Measurements from ENCODE around the gene UROC1.
"Not testable (repeated sequence)": the region's sequence is repeated elsewhere in the genome, so short reads cannot be mapped to it uniquely, and the experiment has no call there.

Gene UROC1

DNA sequence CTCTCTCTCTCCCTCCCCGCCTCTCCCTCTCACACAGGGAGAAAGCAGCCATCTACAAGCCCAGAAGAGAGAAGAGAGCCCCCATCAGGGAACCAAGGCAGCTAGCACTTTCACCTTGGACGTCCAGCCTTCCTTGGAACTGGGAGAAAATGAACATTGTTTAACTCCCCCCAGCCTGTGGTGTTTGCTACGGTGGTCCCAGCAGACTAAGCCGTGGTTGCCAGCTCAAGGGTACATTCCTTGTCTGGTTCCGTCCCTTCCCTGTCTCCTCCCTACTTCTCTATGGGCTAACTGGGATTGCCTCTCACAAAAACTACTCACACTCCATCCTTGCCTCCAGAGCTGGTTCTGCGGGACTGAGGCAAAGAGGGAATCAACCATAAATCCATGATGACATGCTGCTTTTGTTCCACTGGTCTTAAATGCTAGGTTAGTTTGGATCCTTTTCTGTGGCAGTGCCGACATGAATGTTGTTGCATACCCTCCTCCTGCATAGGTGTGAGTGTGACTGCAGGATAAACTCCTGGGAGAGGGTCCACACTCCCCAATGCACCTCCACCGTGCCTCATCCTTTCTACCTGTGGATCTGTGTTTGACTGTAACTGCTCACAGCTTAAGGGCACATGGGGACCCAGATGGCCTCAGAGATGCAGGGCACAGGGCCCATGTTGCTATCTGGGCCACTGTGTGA is 29.1 kb upstream of the UROC1 start:
- DNase-seq: peak; percentile 4

DNA sequence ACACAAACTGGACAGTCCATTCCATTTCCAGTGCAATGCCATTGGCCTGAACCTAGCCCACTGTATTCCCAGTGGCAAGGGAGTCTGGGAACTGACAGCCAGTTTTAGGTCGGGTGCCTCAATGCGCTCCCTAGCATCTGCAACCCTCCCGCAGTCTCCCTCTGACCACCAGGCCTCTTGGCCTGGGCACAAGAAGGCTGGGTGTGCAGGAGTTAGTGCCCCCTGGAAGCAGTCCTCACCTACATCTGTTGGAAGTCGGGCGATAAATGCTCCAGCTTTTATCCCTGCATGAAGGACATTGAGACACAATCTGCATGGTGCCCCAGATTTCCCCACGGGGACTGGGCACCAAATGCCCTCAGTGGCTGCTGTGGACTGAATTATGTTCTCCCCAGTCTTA is 28.4 kb upstream of the UROC1 start:
- DNase-seq: peak; percentile 8

DNA sequence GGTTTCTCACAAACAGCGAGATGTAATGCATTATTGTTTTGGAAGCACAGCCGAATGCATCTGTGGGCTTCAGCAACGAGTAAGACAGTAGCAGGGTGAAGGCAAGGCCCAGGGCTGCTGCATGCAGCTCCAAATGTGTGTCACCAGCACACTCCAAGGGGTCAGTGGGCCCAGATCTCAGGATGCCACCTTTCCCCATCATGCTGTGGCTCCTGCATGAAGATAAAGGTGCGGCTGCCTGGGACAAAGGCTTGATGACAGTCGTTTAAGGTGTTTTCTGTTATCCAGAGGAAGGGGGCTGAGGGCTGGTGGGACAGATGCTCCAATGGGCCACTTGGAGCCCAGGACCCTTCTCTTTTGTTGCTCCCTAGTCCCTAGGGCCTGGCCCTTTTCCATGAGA is 28.0 kb upstream of the UROC1 start:
- peak; percentile 13 for DNase-seq

DNA sequence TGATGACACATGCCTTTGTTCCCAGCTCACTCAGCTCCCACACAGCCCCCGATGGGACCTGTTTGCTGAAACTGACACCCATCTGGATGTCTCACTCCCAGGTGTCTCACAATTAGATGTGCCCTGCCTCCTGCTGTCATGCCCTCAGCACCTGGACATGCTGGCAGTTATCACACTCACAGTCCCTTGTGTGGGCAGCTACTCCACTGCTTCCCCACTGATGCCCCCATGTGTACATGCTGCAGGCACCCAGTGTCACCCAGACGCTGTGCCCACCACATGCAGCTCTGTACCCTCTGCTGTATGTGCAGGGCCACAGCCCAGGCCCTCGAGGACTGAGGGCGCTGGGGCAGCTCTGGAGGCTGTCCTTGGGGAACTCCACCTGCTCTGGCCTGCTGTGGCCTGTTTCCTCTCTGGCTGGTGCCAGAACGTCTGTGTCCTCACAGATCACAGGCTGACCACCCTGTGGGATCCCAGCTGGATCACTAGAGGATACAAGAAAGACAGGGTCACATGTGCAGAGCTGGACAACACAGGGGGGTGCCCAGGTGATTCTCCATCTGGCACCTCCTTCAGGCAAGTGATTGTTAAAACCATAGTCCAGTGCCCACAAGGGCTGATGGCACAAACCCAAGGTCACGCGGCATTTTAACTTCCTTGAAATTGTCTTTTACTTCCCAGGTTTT is 27.2 kb upstream of the UROC1 start:
- DNase-seq: peak; percentile 14

DNA sequence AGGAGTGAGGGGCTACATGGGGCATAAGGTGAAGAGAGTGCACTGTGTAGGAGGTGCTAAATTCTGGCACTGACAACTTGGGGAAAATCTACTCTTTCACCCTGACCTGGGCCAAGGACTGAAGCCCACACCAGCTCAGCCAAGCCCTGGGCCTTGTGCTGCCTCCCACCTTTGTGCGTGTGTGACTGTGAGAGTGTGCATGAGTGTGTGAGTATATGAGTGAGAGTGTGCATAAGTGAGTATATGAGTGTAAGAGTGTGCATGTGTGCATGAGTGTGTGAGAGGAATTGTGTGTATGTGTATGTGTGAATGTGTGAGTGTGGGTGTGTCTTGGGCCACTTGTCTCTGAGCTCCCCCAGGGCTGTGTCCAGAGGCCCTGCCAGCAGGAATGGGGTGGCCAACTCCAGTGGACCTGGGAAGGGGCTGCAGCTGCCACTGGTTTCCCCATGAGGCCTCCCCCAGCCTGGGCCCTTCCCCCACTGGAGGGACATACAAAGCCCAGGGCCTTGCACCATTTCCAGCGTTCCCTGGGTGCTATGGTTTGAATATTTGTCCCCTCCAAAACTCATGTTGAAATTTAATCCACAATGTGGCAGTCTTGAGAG is 26.0 kb upstream of the UROC1 start:
- peak; percentile 10 for DNase-seq

DNA sequence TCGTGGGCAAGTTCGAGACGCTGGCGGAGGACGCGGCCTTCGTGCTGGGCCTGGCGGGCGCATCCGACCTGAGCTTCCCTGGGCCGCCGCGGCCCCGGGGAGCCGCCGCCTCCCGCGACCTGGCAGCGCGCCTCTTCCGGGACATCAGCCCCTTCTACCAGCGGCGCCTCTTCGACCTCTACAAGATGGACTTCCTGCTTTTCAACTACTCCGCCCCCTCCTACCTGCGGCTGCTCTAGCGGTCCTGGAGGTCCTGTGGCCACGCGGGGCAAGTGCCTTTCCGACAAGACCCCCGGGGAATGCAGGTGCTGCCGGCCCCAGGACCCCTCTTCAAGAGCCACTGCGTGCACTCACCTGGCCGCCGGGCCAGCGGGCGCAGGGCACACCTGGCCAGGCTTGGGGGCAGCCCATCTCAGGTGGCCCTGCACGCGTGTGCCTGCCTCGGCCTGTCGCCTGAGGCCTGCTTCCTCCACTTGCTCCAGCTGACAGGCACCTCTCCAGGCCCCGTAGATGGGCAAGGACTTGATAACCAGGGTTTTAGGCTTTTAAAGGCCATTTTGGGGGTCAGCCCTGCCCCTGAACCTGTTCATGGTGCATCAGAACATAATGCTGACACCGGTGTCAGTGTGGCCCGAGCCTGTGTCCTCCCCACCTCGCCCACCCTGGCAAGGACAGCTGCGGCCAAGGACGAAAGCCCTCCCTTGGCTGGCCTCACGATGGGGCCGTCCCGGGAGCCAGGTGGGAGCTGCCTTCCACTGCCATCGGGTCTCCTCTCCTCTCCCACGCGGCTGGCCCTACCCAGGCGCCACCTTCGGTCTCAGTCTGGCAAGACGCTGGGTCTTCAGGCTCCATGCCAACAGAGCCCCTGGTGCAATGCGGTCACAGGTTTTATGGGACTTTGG is 25.0 kb upstream of the UROC1 start:
- DNase-seq: peak; percentile 16

DNA sequence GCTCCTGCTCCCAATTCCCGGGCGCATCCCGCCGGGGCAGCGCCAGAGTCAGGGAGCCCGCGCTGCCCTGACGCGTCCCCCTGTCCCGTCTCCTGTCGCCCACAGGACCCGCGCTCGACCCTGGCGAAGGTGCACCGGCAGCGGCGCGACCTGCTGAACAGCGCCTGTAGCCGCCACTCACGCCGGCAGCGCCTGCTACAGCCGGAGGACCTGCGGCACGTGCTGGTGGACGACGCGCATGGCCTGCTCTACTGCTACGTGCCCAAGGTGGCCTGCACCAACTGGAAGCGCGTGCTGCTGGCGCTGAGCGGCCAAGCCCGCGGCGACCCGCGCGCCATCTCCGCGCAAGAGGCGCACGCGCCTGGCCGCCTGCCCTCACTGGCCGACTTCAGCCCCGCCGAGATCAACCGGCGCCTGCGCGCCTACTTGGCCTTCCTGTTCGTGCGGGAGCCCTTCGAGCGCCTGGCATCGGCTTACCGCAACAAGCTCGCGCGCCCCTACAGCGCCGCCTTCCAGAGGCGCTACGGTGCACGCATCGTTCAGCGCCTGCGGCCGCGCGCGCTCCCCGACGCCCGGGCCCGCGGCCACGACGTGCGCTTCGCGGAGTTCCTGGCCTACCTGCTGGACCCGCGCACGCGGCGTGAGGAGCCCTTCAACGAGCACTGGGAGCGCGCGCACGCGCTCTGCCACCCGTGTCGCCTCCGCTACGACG is 24.2 kb upstream of the UROC1 start:
- DNase-seq: peak; percentile 13

DNA sequence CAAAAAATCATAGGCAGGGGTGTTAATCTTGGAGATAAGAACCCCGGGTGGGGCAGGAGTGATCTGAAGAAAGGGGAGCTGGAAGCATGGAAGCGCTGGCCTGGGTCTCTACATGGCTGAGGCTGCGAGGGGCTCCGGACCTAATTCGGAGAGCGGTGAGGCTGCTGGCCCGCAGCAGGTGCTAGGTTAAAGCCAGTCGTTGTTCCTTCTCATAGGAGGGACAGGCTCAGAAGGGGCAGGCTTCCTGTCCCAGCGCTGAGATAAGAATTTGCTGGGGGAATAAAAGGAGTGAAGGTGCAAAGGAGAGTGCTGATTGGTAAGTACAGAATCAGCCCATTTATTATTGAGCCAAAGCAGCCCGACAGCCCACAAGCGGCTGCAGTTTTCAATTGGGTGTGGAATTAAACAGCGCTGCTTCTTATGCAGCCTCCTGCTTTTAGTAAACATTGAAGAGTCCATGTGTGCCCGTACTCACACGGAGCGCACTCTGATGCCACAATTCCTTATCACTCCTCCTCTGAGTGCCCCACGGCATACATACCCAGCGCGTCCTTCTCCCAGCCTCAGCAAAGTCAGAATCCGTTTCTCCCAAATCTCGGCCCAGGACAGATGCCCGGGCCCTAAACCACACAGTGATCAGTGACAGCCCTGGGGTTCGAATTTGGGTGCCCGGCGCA is 23.5 kb upstream of the UROC1 start:
- peak; percentile 11 for DNase-seq

DNA sequence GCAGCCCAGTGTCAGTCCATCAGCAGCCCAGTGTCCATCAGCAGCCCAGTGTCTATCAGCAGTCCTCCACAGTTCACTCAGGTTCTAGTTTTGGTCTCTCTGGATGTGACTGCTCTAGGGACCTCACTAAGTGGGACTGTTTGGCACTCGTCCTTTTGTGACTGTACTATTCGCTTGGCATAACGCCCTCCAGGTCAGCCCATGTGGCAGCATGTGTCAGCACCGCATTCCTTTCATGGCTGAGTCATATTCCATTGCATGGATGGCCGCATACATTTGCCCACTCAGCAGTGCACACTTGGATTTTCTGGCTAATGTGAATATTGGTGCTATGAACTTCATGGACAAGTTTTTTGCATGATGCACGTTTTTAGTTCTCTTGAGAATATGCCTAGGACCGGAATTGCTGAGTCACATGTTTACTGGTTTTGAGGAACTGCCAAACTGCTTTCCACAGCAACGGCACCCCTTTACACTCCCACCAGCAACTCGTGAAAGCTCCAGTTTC is 22.8 kb upstream of the UROC1 start:
- peak; percentile 65 for DNase-seq

DNA sequence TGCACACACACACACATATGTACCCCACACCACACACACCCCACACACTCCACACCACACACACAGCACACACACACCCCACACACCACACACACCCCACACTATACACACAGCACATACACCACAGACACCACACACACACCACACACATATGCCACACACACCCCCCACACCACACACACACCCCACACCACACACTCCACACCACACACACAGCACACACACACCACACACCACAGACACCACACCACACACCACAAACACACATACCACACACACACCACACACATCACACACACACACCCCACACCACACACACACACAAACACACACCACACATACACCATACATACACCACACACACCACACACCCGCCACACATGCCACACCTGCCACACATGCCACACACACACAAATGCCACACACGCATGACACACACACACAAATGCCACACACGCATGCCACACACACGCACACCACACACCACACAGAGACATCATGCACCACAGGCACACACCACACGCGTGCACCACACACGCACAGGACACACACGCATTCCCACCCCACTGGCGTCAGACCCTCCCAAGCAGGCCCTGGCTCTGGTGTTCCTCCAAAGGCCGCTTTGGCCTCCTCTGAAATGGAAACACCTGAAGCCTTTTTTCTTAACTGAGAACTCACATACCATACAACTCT is 22.1 kb upstream of the UROC1 start:
- DNase-seq: peak; percentile 8

DNA sequence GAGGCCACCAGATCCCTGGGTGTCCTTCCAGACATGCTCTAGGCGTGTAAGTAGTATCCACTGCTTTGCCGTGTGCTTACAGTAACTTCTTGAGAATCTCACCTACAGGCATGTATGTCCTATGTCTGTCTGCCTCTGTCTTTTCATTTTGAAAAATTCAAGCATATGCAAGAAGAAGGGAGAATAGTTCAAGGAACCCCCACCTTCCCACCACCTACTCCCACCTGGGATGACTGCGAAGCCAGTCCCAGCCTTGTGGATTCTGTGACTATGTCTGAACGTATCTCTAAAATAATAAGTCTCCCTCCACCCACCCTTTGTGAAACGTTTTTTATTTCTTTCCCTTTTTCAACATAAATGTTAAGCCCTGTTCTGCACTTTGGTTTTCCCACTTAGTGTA is 21.4 kb upstream of the UROC1 start:
- DNase-seq: peak; percentile 4

DNA sequence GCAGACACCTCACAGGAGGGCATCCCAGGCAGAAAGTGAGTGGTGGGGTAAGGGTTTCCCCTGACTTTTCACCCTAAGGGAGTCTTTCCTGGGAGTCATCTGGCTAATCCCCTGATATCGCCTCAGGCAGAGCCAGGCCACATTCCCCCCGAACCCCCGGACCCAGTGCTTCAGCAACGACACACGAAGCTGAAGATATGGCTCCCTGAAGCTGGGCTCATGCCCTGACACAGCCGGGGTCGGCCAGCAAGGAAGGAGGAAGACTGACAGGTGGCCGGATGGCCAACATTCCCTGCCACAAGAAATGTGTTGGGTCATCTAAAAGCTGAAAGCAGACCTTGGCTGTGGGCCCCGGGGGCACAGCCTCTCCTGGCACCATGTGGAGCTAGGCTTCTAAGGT is 20.7 kb upstream of the UROC1 start:
- peak; percentile 11 for DNase-seq

DNA sequence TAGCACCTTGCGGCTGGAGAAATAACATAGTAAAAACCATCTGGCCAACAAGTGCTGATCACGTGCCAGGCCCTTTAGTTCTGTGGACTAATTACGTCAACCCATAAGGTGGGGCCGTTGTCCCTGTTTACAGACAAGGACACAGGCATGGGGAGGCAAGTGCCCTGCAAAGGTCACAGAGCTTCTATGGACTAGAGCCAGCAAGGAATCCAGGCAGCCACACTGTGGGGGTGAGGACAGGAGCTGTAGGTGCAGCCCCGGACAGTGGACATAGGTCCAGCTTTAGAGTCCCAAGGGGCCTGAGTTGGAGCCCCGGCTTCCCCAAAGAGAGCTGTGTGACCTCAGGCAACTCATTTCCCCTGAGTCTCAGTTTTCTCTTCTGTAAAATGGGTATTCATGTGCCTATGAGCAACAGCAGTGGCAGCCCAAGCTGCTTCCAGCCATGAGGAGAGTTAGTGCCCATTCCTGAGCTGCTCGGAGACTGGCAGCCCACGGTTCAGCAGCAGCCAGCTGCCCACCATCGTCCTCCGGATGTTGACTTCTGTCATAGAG is 20.2 kb upstream of the UROC1 start:
- peak; percentile 20 for DNase-seq

DNA sequence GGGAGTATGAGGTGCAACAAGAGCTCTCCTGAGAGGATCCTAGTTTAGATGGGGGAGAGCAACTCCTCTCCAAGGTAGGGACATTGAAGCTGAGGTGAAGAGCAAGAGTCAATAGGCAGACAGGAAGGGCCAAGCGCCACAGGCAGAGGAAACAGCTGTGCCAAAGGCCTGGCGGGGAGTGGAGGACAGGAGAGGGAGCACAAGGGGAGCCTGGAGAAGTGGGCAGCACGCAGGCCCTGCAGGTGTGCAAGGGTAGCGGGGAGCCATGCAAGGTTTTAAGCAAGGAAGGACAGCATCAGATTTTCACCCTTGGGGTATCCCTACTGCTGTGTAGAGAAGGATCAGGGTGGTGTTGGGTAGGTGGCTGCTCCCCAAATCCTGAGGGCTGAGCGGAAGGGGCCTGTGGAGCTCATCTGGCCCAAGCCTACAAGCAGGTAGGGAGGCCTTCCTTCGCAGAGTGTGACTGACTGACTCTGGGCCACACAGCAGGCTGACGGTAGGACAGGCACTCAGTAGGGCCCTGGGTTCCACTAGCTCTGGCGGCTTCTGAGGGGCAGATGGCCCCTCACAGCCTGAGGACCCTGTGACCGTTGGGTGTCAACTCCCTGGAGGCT is 19.6 kb upstream of the UROC1 start:
- peak; percentile 3 for DNase-seq

DNA sequence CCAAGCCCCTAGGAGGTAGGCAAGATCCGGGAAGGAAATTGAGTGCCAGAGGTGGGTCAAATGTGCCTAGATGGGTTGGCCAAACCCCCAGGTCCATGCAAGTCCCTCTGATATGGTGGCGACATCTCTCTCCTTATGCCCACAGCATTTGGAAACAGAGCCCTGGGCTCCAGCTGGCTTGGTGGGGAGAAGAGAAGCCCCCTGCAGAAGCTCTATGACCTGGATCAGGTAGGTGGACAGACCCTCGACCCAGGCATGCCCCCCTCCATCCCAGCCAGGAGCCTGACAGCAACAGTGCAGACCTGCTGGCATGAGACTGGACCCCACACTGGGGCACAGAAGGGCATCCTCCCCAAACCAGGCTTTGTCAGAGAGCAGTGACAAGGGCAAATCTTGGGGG is 18.6 kb upstream of the UROC1 start:
- DNase-seq: no peak

DNA sequence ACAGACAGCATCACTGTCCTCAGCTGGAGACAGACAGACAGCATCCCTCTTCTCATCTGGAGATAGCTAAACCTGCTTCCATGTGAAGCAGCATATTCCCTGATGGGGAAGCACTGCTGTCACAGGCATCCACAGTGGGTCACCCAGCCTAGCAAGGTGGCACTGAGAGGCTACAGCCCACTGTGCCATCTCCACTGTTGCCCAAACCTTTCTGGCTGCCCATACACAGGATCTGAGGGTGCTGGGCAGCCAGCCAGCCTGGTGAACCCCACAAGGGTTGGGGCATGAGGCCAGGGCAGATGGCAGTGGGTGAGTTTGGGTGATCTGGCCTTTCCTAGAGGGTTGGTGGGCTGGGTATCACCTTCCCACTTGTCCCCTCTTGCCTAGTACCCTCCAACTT is 18.1 kb upstream of the UROC1 start:
- no peak for DNase-seq

DNA sequence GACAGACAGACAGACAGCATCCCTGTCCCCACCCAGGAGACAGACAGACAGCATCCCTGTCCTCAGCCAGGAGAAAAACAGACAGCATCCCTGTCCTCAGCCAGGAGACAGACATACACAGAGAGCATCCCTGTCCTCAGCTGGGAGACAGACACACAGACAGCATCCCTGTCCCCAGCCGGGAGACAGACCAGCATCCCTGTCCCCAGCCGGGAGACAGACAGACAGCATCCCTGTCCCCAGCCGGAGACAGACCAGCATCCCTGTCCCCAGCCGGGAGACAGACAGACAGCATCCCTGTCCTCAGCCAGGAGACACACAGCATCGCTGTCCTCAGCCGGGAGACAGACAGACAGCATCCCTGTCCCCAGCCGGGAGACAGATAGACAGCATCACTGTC is 17.1 kb upstream of the UROC1 start:
- not testable (repeated sequence) for DNase-seq

DNA sequence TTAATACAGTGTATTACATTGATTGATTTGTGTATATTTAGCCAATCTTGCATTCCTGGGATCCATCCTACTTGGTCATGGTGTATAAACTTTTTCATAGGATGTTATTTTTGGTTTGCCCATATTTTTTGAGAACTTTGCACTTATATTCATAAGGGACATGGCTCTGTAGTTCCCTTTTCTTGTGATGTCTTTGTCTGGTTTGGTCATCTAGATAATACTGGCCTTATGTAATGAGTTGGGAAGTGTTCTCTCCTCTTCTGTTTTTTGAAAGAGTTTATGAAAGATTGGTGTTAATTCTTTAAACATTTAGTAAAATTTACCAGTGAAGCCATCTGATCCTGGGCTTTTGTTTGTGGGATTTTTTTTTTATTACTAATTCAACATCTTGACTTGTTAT is 15.9 kb upstream of the UROC1 start:
- no peak for DNase-seq

DNA sequence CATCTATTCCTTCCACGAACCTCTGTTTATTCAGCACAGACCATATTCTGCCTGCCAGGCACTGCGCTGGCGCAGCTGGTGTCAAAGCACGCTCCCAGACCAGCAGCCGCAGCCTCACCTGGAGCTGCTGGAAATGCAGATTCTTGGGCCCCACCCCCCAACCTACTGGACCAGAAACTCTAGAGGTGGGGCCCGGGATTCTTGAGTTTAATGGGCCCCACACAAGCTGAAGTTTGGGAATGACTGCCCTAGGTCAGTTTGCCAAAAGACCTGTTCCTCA is 13.4 kb upstream of the UROC1 start:
- no peak for DNase-seq

All from femur (tissue), 1 donor.